Activated T-cell treated with anti-CD3 and anti-CD28 coated beads, Interleukin-2, amount 50 U/mL, for 1 hour (primary cell): ENCODE measurements around the gene CNDP1.
"Not testable (repeated sequence)": the region's sequence is repeated elsewhere in the genome, so short reads cannot be mapped to it uniquely, and the experiment has no call there.

Source experiments
- DNase-seq: peaks from one replicate; pipeline ENCODE4 v3.0.0-alpha.2; 2020

Gene CNDP1

GRCh38 chr18:74549591-74550104 lies 15.3 kb downstream of the CNDP1 start:
- DNase-seq, result no peak

GRCh38 chr18:74550886-74551285 lies 16.6 kb downstream of the CNDP1 start:
- no peak for DNase-seq

DNA sequence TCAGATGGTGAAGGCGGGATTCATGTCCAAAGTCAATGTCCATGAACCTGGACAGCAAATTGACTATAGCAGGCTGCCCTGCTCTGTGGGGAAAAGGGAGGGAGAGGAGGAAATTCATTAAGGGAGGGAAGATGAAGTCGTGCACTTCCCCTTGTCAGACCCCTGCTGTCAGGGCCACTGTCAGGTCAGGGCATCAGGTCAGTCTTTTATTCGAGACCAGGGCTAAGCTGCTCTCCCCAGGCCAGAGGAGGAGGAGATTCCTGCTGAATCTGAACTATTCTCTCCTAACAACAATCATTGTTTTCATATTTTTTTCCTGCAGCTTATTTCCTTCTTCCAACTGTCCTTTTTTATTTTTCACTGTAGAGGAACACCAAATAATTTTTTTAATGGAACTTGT lies 17.2 kb downstream of the CNDP1 start:
- DNase-seq, result no peak

GRCh38 chr18:74551936-74552555 lies 17.7 kb downstream of the CNDP1 start:
- DNase-seq, result peak; percentile 68

GRCh38 chr18:74556126-74556525 lies 21.8 kb downstream of the CNDP1 start:
- DNase-seq, result no peak

- DNase-seq, result no peak
Measured at GRCh38 chr18:74558096-74558495, 23.8 kb downstream of the CNDP1 start.

DNA sequence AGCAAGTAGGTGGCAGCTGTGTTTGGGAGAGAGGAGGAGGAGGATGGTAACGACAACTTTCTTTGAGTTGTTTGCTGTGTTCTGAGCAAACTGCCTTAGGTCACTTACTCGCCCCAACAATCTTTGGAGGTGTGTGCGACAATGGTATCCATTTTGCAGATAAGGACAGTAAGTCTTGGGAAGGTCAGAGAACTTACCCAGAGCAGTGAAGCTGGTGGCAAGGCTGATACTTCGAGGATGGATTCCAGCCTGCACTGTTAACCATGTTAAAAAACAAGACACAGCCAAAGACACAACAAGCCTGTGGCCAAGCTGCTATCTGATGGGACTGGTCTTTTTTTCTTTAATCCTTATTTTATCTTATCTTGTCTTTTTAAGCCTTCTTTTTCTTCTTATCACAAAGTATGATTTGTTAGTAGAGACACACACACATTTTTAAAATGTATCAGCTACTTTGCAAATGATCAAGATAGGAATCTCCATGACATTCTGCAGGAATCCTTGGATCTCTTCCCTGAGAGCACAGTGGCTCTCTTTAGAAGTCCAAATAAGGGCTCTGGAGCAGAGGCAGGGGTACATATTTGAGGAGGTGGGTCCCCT lies 27.9 kb downstream of the CNDP1 start:
- no peak for DNase-seq

- no peak for DNase-seq
Measured at GRCh38 chr18:74562775-74563174, 28.5 kb downstream of the CNDP1 start.

DNA sequence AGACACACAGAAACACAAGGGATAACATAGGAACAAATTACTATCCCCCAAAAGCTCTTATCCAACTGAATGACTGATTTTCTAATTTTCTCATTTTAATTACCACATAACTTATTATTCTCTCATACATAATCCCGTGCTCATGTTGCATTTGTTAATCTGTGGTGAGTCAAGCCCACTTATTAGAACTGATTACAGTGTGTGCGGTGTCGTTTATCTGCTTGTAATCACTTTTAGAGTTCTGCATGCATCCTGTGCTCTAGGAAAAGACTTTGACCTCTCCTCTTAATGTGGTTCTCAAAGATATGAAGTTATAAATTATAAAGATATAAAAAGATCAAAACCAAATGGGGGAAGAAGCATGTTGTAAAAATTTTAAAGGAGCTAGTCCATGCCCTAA lies 29.7 kb downstream of the CNDP1 start:
- no peak for DNase-seq

- not testable (repeated sequence) for DNase-seq
Measured at GRCh38 chr18:74565164-74565563, 30.9 kb downstream of the CNDP1 start.

DNA sequence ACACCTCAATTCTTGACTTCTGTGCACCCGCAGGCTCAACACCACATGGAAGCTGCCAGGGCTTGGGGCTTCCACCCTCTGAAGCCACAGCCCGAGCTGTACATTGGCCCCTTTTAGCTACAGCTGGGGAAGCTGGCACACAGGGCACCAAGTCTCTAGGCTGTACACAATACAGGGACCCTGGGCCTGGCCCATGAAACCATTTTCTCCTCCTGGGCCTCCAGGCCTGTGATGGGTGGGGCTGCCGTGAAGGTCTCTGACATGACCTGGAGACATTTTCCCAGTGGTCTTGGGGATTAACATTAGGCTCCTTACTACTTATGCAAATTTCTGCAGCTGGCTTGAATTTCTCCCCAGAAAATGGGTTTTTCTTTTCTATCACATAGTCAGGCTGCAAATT lies 31.7 kb downstream of the CNDP1 start:
- DNase-seq, result not testable (repeated sequence)

DNA sequence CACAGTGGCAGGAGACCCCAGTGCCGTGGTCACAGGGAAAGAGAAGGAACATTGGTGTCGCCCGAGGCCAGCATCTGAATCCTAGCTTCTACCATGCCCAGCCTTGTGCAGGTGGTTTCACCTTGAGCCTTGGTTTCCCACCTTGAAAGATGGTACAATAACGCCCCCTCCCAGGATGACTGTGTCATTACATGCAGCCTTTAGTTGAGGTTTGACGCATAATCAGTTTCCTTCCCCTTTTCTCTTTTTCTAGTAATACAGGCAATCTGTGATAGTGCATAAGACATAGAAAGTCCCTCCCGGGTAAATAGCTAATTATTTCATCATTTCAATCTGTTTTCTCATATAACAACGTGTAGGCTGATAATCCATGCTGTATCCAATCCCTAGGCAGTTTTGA lies 33.5 kb downstream of the CNDP1 start:
- DNase-seq, result no peak

DNA sequence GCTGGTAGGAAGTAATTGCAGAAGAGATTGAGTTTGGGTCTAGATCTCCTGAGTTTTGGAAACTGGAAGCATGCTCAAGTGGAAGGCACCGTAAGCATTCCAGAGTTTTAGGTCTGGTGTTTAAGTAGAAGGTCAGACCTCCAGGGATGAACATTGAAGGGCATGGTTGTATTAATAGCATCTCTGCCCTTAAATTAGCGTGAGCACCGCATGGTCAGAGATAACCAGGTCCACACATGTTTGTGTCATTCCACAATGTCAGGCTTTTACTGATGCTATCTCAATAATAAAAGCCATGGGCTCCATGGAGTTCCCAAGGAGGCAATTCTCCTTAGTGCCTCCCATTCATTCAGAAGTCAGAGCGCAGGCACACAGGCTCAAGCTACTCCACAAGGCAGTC lies 35.1 kb downstream of the CNDP1 start:
- DNase-seq, result no peak

GRCh38 chr18:74570266-74570665 lies 36.0 kb downstream of the CNDP1 start:
- no peak for DNase-seq

DNA sequence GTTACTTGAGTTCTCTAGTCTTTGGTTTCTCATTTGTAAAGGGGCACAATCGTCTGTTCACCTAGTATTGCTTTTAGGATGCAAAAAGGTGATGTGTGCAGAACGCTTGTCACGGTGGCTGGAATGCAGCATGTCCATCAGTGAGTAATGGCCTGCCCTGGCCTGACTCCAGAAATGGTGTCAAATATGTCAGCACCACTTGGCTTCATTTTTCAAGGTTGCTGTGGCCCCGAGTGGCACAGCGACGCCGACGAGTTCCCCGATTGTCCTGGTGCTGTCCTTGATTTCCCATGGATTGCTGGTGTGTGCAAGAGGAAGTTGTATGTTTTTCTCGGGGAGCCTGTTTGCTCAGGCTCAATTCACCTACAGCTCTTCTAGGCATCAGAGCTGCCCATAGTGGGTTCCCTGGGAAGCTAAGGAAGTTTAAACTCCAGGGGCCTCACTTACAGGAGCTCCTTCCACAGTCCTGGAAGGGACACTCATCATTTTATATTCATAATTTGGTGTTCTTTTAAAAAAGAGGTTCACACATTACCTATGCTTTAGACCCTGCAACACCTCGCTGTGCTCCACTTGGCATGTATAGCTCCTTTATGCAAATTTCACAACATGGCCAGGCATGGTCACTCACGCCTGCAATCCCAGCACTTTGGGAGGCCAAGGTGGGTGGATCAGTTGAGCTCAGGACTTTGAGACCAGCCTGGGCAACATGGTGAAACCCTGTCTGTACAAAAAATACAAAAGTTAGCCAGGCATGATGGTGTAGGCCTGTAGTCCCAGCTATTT lies 37.8 kb downstream of the CNDP1 start:
- DNase-seq, result no peak

GRCh38 chr18:74573053-74573452 lies 38.8 kb downstream of the CNDP1 start:
- no peak for DNase-seq

GRCh38 chr18:74574916-74575315 lies 40.6 kb downstream of the CNDP1 start:
- DNase-seq, result no peak

DNA sequence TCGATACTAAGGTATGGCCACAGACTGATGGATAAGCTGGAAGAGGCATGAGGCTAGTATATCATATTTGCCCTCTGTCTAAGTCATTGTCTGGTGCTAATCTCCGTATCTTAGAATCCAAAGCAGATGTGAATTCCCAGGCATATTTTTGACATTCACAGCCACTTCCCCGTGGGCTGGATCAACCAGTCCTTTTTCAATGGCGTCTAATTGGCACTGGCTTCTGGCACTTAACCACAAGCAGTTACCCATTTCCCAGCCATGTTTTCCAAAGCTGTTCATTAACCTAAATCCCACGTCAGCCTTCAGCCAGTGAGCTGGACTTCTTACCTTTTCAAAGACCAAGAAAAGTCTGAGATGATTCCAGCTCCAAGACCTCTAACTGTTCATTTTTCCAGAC lies 42.7 kb downstream of the CNDP1 start:
- no peak for DNase-seq

GRCh38 chr18:74579496-74580065 lies 45.3 kb downstream of the CNDP1 start:
- DNase-seq, result no peak

DNA sequence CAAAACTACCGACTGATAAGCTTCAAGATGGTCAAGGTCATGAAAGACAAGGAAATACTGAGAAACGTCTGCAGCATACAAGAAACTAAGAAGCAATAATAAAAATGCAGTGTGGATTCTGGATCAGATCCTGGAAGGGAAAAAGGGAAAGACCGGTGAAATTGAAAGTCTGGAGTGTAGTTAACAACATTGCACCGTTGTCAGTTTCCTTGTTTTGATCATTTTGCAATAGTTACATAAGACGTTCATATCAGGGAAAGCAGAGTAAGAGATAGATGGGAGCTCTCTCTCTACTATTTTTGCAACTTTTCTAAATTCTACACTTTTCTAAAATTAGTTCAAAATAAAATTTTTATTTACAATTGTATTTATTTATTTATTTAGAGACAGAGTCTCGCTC lies 48.3 kb downstream of the CNDP1 start:
- DNase-seq, result no peak

DNA sequence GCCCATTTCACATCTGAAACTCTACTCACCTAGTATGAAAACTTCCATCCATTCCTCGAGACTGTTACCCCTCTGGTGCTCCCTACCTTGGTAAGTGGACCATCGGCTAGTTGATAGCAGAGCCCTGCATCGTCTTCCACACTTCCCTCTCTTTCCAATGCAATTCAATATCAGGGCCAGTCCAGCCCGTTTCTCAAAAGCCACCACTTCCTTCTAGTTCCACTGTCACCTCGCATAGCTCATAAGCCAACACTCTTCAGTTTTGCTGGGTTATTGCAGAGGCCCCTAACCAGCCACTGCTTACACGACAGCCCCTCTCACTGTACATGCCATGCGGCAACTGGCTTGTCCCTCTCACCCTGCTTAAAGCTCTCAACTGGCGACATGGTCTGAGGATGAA lies 53.1 kb downstream of the CNDP1 start:
- DNase-seq, result no peak

GRCh38 chr18:74589021-74589420 lies 54.7 kb downstream of the CNDP1 start:
- no peak for DNase-seq

DNA sequence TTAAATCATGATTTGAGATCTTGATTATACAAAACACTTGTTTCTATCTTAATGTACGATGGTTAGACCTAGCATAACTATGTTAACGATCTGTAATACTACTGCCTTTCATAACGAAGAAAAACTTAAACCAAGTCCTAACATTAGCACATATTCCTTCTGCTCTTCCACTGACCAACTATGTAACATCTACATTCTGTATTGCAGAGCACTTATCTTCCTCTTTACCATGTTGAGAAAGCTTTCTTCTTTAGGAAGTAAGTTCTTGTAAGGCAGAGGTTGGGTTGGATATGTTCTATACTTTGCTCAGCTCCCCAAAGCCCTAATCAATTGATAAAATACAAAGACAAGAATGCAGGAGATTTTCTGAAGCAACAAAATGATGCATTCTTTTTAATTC lies 55.5 kb downstream of the CNDP1 start:
- DNase-seq, result no peak

- no peak for DNase-seq
Measured at GRCh38 chr18:74590671-74591070, 56.4 kb downstream of the CNDP1 start.
